ENCODE results near the gene ZBTB45. TPM values are rescaled to one million over a fixed set of nuclear protein-coding genes. Genes with fewer than 3 reads are reported as not detected.

The ZBTB45 gene
- total and polyA plus RNA-seq, 9 of the 15 experiments (the other 6 are each of a cell fraction or from before 2014, with no cell fraction given) = 0.08 to 16.1 (median 1.8) TPM

- TF ChIP-seq ESRRB (CRISPR knock-in tag; IDR thresholded peaks at IDR 0.05; ENCODE audit: borderline replicate concordance) = no peak
- TF ChIP-seq U2AF1 (optimal IDR thresholded peaks at IDR 0.05; ENCODE audit: low read depth, low read length) = peak; percentile 90
- no peak for TF ChIP-seq ZNF766 (CRISPR knock-in tag; conservative IDR thresholded peaks at IDR 0.05)
- TF ChIP-seq GABPA (tag; conservative IDR thresholded peaks at IDR 0.05; ENCODE audit: low read depth) = peak; percentile 92
- TF ChIP-seq CHCHD3 (CRISPR knock-in tag; IDR thresholded peaks at IDR 0.05) = no peak
- TF ChIP-seq ZNF780A (CRISPR knock-in tag; IDR thresholded peaks at IDR 0.05) = peak; percentile 31; the same call in 1 of the 2 replicates
- TF ChIP-seq RREB1 (CRISPR knock-in tag; IDR thresholded peaks at IDR 0.05) = no peak
- TF ChIP-seq ZBTB11 (CRISPR knock-in tag; IDR thresholded peaks at IDR 0.05) = peak in 2 of 3 experiments; percentile 61 to 96; a peak in 3 of 6 replicates
- TF ChIP-seq POLR3G (IDR thresholded peaks at IDR 0.05; ENCODE audit: extremely low read depth, insufficient read length, insufficient replicate concordance) = no peak
- no peak; a peak in 1 of 4 replicates for TF ChIP-seq RAD21 (CRISPR knock-in tag; conservative IDR thresholded peaks at IDR 0.05 in 1 of 2, IDR thresholded peaks at IDR 0.05 in 1 of 2)
- peak in 1 of 2 experiments; percentile 71; a peak in 1 of 4 replicates for TF ChIP-seq ZNF639 (CRISPR knock-in tag; conservative IDR thresholded peaks at IDR 0.05 in 1 of 2, IDR thresholded peaks at IDR 0.05 in 1 of 2)
- no peak for TF ChIP-seq FOXJ2 (tag; IDR thresholded peaks at IDR 0.05)
- TF ChIP-seq KDM1A (IDR thresholded peaks at IDR 0.05) = no peak
- TF ChIP-seq BACH1 (tag; IDR thresholded peaks at IDR 0.05) = no peak
- TF ChIP-seq ARHGAP35 (IDR thresholded peaks at IDR 0.05; ENCODE audit: partially characterized antibody) = no peak
Measured at GRCh38 chr19:58475714-58476497, 43.7 kb downstream of the ZBTB45 start, which contains the start of gene ZNF446 (continued).

All from K562 (cell line).